ENCODE measurements around the gene SPG7.
"Not testable (repeated sequence)": the region's sequence is repeated elsewhere in the genome, so short reads cannot be mapped to it uniquely, and the experiment has no call there.

GRCh38 chr16:89587676-89588075, 79.5 kb downstream of the SPG7 start:
- TF ChIP-seq POLR2A, CTCF, EP300 (IDR thresholded peaks at IDR 0.05): not testable (repeated sequence)
